GM20000 (cell line): ENCODE measurements around the gene LRRC45.
"Not testable (repeated sequence)": the region's sequence is repeated elsewhere in the genome, so short reads cannot be mapped to it uniquely, and the experiment has no call there.

Source experiments
- DNase-seq: peaks from one replicate; pipeline ENCODE4 v3.0.0; 2012; ENCODE audit warnings: low spot score
- TF ChIP-seq, protein P1 (sequence below): IDR thresholded peaks from 2 replicates; pipeline ENCODE4 v1.5.1; 2012; ENCODE audit warnings: mild to moderate bottlenecking, control low read depth; ENCODE audit errors: extremely low read depth, missing control alignments

LRRC45 gene

DNA sequence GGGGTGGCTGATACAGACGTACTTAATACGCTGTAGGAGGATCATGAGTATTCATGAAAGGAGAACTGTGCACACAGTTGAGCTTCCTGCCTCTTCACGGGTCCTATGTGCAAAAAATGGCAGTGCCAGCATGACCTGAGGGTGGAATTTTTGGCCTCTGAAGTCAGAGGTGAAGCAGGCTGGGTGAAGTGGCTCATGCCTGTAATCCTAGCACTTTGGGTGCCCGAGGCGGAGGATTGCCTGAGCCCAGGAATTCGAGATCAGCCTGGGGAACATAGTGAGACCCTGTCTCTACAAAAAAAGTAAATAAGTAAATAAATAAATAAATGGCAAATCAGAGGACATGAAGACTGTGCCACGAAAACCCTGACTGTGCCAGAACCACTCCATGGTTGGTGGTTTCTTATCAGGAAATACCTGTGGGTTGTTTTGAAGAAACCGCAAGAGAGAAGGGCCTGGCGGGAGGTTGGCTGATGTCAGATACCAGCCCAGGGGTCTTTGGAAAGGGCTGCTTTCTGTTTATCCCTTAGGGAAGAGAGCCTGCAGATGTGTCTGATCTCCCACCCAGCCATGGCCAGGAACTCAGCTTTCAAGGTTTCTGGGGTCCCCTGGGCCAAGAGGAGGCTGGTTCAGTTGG lies 42.3 kb upstream of the LRRC45 start:
- DNase-seq, result no peak
- TF ChIP-seq, protein P1, sequence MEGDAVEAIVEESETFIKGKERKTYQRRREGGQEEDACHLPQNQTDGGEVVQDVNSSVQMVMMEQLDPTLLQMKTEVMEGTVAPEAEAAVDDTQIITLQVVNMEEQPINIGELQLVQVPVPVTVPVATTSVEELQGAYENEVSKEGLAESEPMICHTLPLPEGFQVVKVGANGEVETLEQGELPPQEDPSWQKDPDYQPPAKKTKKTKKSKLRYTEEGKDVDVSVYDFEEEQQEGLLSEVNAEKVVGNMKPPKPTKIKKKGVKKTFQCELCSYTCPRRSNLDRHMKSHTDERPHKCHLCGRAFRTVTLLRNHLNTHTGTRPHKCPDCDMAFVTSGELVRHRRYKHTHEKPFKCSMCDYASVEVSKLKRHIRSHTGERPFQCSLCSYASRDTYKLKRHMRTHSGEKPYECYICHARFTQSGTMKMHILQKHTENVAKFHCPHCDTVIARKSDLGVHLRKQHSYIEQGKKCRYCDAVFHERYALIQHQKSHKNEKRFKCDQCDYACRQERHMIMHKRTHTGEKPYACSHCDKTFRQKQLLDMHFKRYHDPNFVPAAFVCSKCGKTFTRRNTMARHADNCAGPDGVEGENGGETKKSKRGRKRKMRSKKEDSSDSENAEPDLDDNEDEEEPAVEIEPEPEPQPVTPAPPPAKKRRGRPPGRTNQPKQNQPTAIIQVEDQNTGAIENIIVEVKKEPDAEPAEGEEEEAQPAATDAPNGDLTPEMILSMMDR, result no peak

DNA sequence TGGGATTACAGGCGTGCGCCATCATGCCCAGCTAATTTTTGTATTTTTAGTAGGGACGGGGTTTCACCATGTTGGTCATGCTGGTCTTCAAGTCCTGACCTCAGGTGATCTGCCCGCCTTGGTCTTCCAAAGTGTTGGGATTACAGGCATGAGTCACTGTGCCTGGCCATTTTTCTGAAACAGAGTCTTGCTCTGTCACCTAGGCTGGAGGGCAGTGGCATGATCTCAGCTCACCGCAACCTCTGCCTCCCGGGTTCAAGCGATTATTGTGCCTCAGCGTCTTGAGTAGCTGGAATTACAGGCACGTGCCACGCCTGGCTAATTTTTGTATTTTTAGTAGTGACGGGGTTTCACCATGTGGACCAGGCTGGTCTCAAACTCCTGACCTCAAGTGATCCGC lies 41.6 kb upstream of the LRRC45 start:
- DNase-seq, result not testable (repeated sequence)

DNA sequence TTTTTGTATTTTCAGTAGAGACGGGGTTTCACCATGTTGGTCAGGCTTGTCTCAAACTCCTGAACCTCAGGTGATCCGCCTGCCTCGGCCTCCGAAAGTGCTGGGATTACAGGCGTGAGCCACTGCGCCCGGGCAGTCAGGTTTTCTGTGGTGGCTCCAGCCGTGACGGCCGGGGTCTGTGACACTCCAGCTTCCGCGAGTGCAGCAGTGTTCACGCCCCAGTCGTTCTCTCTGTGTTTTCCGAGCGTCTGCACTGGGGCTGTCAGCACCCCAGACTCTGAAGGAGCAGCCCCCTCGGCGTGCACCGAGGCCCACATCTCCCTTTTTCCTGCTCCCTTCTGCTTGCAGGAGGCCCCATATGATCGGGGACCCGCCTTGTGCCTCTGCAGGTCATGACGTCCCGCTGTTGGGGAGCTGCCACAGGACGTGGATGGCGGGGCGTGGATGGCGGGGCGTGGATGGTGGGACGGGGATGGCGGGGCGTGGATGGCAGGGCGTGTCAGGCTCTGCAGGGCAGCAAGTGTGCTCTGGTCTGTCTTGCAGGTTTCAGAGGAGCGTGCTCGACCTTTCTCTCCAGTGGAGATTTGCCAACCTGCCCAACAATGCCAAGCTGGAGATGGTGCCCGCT lies 40.0 kb upstream of the LRRC45 start:
- DNase-seq, result no peak
- TF ChIP-seq, protein P1, result no peak

DNA sequence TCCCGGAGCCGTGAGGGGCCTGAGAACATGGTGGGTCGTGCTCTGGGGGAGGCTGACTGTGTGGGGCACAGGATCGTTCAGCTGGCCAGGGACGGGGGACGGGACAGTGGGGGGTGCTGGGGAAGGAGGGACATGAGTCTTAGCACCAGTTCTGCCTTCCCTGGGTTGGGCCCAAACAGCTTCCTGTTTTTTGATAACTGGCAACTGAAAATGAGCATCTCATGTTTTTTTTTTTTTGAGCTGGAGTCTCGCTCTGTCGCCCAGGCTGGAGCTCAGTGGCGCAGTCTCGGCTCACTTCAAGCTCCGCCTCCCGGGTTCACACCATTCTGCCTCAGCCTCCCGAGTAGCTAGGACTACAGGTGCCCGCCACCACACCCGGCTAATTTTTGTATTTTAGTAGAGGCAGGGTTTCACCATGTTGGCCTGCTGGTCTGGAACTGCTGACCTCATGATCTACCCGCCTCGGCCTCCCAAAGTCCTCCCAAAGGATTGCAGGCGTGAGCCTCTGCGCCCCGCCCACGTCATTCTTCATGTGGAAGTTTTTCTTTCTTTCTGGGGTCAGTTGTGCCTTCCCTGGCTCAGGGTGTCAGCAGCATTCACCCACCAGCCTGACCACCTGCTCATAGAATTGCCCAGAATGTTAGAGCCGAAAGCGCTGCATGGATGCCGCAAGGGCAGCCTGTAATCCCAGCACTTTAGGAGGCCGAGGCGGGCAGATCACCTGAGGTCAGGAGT lies 39.3 kb upstream of the LRRC45 start:
- DNase-seq, result no peak
- TF ChIP-seq, protein P1, result no peak

DNA sequence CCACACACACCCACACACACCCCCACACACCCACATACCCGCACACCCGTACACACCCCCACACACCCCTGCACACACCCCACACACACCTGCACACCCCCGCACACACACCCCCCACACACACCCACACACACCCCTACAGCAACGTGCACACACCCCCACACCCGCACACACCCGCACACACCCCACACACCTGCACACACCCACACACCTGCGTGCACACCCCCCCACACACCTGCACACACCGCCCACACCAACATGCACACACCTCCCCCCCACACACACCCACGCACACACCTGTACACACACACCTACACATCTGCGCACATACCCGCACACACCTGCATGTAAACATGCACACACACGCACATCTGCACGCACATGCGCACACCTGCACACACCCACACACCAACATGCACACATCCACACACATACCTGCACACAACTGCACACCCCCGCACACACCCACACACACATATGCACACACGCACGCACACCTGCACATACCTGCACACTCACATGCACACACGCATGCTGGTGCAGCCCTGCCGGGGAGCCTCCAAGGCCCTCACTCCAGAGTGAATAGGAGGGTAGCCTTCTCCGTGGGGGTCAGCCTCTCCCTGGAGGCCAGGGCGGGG lies 38.2 kb upstream of the LRRC45 start:
- DNase-seq, result no peak
- TF ChIP-seq, protein P1, result no peak

DNA sequence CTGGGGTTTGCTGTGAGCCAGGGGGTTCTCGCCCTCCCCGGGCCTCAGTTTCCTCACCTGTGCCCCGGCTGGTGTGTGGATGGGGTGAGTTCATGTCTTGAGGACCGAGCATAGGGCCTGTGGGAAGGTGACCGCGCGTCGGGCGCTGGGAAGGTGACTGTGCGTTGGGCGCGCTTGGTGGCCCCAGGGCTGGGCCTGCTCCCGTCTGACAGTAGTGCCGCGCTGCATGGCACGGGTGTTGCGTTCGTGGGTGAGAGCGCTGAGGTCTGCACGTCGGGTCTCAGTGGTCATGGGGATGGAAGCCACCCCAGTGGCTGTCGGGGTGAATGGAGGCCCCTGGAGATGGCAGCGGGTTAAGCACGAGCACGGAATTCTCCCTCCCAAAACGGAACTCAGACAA lies 36.5 kb upstream of the LRRC45 start:
- TF ChIP-seq, protein P1, result no peak
- DNase-seq, result no peak

DNA sequence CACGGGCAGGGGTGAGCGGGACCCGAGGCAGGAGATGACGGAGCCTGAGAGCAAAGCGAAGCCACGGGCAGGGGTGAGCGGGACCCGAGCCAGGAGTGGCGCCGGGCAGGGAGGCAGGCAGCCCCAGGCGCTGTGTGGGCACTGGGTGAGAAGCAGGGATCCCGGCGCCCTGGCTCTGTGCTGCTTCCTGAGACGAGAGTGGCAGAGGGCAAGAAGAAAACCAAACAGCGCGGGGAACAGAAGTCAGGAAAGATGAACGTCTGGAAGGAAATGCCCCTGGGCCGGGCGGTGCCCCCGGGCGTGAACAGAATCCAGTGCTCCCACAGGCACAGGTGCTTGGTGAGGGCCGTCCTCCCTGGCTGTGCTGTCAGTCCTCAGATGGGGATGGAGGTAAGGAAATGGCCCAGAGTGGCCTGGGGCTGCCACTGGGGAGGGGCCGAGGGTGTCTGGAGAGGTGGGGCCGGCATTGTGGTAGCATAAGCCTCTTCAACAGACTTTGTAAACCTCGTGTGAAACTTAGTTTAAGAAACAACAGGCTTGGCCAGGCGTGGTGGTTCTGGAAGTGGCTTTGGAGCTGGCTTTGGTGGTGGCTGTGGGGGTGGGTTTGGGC lies 35.8 kb upstream of the LRRC45 start:
- no peak for DNase-seq
- TF ChIP-seq, protein P1, result no peak
